HEK293T (cell line): ENCODE measurements around the gene ENTREP1.

ENCODE experiments used
- ARNT ChIP-seq: fragments of 450-650 bp; IDR thresholded peaks from 2 replicates; pipeline ENCODE4 v1.6.1; 2017; ENCODE audit warnings: mild to moderate bottlenecking
- CTBP1 ChIP-seq: fragments of 450-650 bp; IDR thresholded peaks from 2 replicates; pipeline ENCODE4 v1.6.1; 2016; ENCODE audit warnings: borderline replicate concordance
- FOXM1 ChIP-seq: fragments of 450-650 bp; IDR thresholded peaks from 2 replicates; pipeline ENCODE4 v1.6.1; 2017; ENCODE audit warnings: mild to moderate bottlenecking, borderline replicate concordance
- SP1 ChIP-seq: fragments of 450-650 bp; IDR thresholded peaks from 2 replicates; pipeline ENCODE4 v1.6.1; 2017
- TARDBP ChIP-seq: fragments of 450-650 bp; IDR thresholded peaks from 2 replicates; pipeline ENCODE4 v1.6.1; 2016
- ZNF384 ChIP-seq: fragments of 450-650 bp; IDR thresholded peaks from 2 replicates; pipeline ENCODE4 v1.6.1; 2016
- TF ChIP-seq, protein P1 (sequence below): fragments of 450-650 bp; IDR thresholded peaks from 2 replicates; pipeline ENCODE4 v1.6.1; 2016

DNA sequence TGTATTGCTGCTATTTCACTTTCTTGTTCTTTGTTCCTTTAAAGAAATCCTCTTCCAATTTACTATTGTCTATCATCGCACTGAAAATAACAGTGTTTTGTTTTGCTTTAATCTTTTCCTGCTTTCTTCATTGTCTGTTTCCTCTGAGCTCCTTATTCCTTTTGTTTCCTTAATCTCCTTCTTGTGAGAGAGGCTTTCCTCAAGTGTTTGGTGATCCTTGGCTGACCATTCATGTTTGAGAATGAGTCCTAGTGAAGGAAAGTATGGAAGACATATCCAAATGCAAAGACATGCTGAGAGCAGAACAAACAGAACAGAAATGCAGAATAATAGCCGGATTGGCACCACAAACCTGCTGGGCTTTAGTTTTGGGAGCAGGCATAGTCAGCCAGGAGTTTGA lies 42.0 kb upstream of the ENTREP1 start:
- TF ChIP-seq CTBP1 (no peak), TARDBP (no peak), FOXM1 (no peak), ZNF384 (no peak), ARNT (no peak), SP1 (no peak)
- TF ChIP-seq, protein P1, sequence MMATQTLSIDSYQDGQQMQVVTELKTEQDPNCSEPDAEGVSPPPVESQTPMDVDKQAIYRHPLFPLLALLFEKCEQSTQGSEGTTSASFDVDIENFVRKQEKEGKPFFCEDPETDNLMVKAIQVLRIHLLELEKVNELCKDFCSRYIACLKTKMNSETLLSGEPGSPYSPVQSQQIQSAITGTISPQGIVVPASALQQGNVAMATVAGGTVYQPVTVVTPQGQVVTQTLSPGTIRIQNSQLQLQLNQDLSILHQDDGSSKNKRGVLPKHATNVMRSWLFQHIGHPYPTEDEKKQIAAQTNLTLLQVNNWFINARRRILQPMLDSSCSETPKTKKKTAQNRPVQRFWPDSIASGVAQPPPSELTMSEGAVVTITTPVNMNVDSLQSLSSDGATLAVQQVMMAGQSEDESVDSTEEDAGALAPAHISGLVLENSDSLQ, result no peak
